Mucosa of descending colon (tissue), 3 donors: ENCODE results near the gene IRF9. TPM values are rescaled to one million over a fixed set of nuclear protein-coding genes. Genes with fewer than 3 reads are reported as not detected.

ENCODE experiments used
- ATAC-seq: fragments of 200-7000 bp; cut with Tn5 transposase; one replicate; pipeline ENCODE4 v1.9.1; 2020; ENCODE audit warnings: mild to moderate bottlenecking, moderate library complexity
- DNase-seq, 3 donors: peaks; one replicate each; pipeline ENCODE4 v3.0.0-alpha.2; 2020
- H3K36me3 ChIP-seq: fragments of 200-600 bp; one replicate; pipeline ENCODE4 v1.8.0; 2021; ENCODE audit warnings: low read depth, mild to moderate bottlenecking
- H3K4me1 ChIP-seq: fragments of 200-600 bp; one replicate; pipeline ENCODE4 v1.8.0; 2021; ENCODE audit warnings: low read depth, mild to moderate bottlenecking
- H3K4me3 ChIP-seq: fragments of 200-600 bp; one replicate; pipeline ENCODE4 v1.8.0; 2021; ENCODE audit warnings: mild to moderate bottlenecking
- H3K9me3 ChIP-seq: fragments of 200-600 bp; one replicate; pipeline ENCODE4 v1.8.0; 2021; ENCODE audit warnings: mild to moderate bottlenecking
- CTCF ChIP-seq: fragments of 200-600 bp; IDR thresholded peaks from one replicate; pipeline ENCODE4 v1.8.0; 2022; ENCODE audit warnings: antibody characterized with exemption, mild to moderate bottlenecking
- intact Hi-C, 2 donors: fragments of 100-400 bp; cut with DNase I in 1 of 2; cut with micrococcal nuclease in 1 of 2; formaldehyde crosslinking; loops; one replicate each; pipeline versions ENCODE4 v1.11.0 to v1.11.1; 2022; cut with DNase I, micrococcal nuclease
- total RNA-seq, 3 donors: library from RNA; stranded (reverse); fragmentation: NEBNext Ultra II Directional in 2 of 3; extraction: Animal tissue kit (Norgen Biotek cat#: 25700) in 2 of 3; gene quantifications; one replicate each; pipeline versions ENCODE4 v1.2.1 to v1.2.4, GENCODE V29; 2021 to 2023
- donor health status: DM: no; HTN: no; CAD: no; lungs with moderate emphysema.
- donor health status: DM: no; HTN: no; CAD: no.
- donor health status: DM: no; HTN: yes; CAD: no.

IRF9 gene
- total RNA-seq, 3 donors from 2014 or later: 78.7 to 119 (median 103) TPM

GRCh38 chr14:24144451-24144850 lies 16.6 kb upstream of the IRF9 start:
- ATAC-seq (no peak), DNase-seq (no peak)
- H3K9me3 ChIP-seq: no peaks in the 10 kb centered on the region
- H3K36me3 ChIP-seq: peaks cover 3% of the 10 kb centered on the region
- intact Hi-C loops: no loop called here
- H3K4me1 ChIP-seq: peaks cover 45% of the 10 kb centered on the region
- no peak overlapping the region for H3K4me3 ChIP-seq
- no peak for TF ChIP-seq CTCF

DNA sequence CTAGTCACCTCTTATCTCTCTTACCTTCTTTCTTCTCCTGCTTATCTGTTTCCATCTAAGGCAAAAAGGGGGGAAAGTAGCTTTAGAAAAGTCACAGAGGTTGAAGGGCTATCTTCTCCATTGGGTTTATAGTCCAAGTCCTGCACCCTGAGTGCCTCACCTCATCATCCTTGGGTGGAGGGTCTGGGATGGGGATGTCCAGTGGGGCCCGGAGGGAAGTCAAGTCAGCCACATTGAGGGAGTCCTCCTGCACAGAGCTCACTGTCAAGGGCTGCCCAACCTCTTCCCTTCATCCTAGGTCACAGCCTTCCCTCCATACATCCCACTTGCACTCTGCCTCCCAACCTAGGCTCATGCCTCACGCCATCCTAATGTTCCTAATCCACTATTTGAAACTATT lies 15.8 kb upstream of the IRF9 start:
- no peak for TF ChIP-seq CTCF
- ATAC-seq: no peak
- H3K9me3 ChIP-seq: no peaks in the 10 kb centered on the region
- no peak overlapping the region for H3K4me3 ChIP-seq
- H3K4me1 ChIP-seq: peaks cover 37% of the 10 kb centered on the region
- H3K36me3 ChIP-seq: peaks cover 3% of the 10 kb centered on the region
- DNase-seq: no peak
- intact Hi-C loops: no loop called here

DNA sequence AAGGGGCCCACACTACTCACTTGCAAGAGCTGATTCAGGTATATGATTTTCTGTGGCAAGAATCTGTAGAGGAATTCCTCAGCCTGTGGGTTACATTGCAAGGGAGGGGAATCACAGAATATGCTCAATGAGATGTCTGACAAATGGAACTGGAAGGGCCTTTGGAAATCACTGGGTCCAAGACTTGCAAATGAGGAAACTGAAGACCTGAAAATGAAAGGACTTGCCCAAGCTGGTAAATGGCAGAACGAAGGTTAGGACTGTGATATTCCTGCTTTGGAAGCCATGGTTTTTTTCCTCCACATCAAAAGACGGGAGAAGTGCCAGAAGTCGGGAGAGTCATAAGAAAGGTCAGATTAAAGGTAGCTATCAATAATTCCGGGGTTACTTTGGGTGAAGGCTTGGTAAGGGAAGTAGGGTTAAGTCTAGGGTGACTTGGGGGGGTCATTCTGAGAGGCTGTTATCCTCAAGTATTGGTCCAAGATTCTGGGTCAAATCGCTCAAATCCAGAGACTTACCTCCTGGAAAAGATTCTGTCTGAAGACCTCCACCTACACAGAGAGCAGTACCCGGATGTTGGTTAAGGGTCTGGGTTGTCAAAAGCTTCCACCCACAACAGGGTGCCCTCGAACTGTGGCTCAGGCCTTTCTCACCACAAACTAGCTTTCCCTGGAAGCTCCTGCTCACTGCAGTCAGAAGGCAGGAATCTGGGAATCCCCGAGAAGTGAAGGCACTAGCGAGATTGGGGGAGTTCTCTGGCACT lies 15.2 kb upstream of the IRF9 start:
- intact Hi-C loops: no loop called here
- Histone ChIP-seq H3K4me3 (peak overlapping the region; percentile 84), H3K36me3 (peaks cover 3% of the 10 kb centered on the region), H3K4me1 (peaks cover 37% of the 10 kb centered on the region), H3K9me3 (no peaks in the 10 kb centered on the region)
- no peak for TF ChIP-seq CTCF
- DNase-seq (no peak), ATAC-seq (no peak)

DNA sequence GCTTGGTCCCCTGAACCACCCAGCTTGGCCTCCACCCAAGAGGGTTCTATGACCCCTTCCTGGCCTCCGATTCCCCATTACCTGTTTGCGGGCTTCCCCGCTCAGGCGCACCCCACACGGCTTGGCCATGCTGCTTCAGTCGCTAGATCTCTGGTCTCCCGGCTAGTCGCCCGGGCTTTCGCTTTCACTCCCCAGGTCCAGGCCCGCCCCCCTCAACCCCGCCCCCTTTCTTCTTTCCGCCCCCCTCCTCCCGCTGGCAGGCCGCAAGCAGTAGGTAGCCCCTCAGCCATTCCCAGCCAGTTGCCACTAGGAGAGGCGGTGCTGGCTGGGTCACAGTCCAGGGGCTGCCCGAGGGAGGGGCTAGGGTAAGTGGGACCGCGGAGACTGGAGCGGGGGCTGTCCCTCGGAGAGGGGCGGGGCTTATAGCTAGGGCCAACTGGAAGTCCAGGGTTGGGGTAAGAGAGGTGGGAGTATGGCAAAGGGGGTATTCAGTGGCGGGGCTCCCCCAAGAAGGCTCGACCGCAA lies 14.6 kb upstream of the IRF9 start, which contains the start of gene PSME2:
TSS of gene PSME2 (minus strand) at position 158 of the 525 bp plus-strand sequence. CDS start at position 129, 29 bp downstream.
- Histone ChIP-seq H3K9me3 (no peaks in the 10 kb centered on the region), H3K36me3 (peaks cover 3% of the 10 kb centered on the region), H3K4me3 (peak within 1 kb of the TSS; percentile 84), H3K4me1 (peaks cover 37% of the 10 kb centered on the region)
- DNase-seq (peak; percentile 94 to 98 (median 96)), ATAC-seq (peak; percentile 80)
- intact Hi-C loops: no loop called here
- no peak for TF ChIP-seq CTCF

DNA sequence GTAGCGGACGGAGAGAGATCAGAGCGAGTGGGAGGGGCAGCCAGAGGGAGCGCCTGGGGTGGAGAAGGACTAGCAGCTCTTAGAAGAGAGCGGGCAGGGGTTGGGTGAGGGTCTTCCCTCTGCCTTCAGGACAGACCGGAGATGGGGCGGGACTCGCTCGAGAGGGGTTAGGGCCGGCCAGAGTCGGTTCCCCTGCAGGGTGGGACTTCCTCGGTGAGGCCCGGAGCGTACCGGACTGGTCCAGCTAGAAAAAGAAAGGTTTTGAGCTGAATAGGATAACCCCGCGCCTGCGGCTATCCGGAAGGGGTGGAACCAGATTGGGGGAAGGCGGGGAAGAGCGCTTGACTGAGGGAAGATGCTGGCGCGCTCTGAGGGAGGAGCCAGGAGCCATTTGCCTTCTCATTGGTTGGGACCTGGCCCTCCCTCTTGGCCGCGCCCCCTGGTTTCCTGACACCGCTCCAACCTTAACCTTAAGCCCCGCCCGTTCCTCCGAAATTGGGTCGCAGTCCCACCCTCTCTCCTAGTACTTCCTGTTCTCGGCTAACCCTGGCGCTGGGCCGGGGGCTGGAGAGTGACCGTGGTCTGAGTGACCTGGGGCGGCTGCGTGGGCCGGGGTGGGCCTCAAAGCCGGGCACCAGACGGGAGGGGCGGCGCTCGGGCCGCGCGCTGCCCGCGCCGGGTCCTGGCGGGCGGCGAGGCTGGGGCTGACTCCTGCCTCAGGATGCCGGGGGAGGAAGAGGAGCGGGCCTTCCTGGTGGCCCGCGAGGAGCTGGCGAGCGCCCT lies 13.9 kb upstream of the IRF9 start, which contains the start of gene RNF31:
TSS of gene RNF31 (plus strand) at position 521 of the 783 bp plus-strand sequence. CDS start at position 722, 201 bp downstream.
- no peaks in the 10 kb centered on the region for H3K9me3 ChIP-seq
- ATAC-seq (peak; percentile 92), DNase-seq (peak; percentile 97 to 99 (median 99))
- peaks cover 30% of the 10 kb centered on the region for H3K4me1 ChIP-seq
- peak; percentile 24 for TF ChIP-seq CTCF
- intact Hi-C loops: no loop called here
- H3K4me3 ChIP-seq: peak within 1 kb of the TSS; percentile 84
- peaks cover 3% of the 10 kb centered on the region for H3K36me3 ChIP-seq
